SH-SY5Y (cell line): Measurements from ENCODE around the gene NOD1.

Experiments
- GATA2 ChIP-seq: IDR thresholded peaks from 2 replicates; pipeline ENCODE4 v1.6.1; 2011; ENCODE audit warnings: mild to moderate bottlenecking, low read depth, low read length
- GATA3 ChIP-seq: IDR thresholded peaks from 2 replicates; pipeline ENCODE4 v1.6.1; 2011; ENCODE audit warnings: low read depth, mild to moderate bottlenecking, low read length, moderate library complexity

- TF ChIP-seq GATA2 (no peak), GATA3 (no peak)
Measured at GRCh38 chr7:30515761-30516160, 37.2 kb upstream of the NOD1 start.
